B cell (primary cell): ENCODE data around the gene PPWD1. TPM values are rescaled to one million over a fixed set of nuclear protein-coding genes. Genes with fewer than 3 reads are reported as not detected.
"Not testable (repeated sequence)": the region's sequence is repeated elsewhere in the genome, so short reads cannot be mapped to it uniquely, and the experiment has no call there.

Source experiments
- ATAC-seq: fragments of 200-7000 bp; cut with Tn5 transposase; one replicate; pipeline ENCODE4 v1.10.0; 2021; ENCODE audit warnings: low read depth, mild to moderate bottlenecking, moderate number of reproducible peaks, moderate library complexity
- CTCF ChIA-PET: fragments of 350-600 bp; sonication (Branson Sonifier 250); formaldehyde crosslinking; loops from one replicate; lab custom pipeline; 2021; ENCODE audit warnings: antibody characterized with exemption, inconsistent platforms; lab: Charles Lee
- POLR2A ChIA-PET: fragments of 350-600 bp; sonication (Branson Sonifier 250); formaldehyde crosslinking; loops from one replicate; lab custom pipeline; 2021; ENCODE audit warnings: antibody characterized with exemption; lab: Charles Lee
- DNase-seq: peaks from one replicate; pipeline ENCODE4 v3.0.0; 2013
- H2AFZ ChIP-seq: 2 replicates; pipeline ENCODE4 v1.6.1; 2012; ENCODE audit warnings: mild to moderate bottlenecking, low read depth, low read length; ENCODE audit not compliant: insufficient read depth, poor library complexity, severe bottlenecking
- H3K27ac ChIP-seq, 2 donors: 1 replicate in 1 of 2; 2 replicates in 1 of 2; pipeline ENCODE4 v1.5.1; 2012 to 2013; ENCODE audit warnings: low read length in 2 of 2, mild to moderate bottlenecking in 2 of 2, moderate library complexity in 1 of 2
- H3K27me3 ChIP-seq, 4 experiments: fragments of 200-600 bp in 1 of 4; sonication (generic) in 1 of 4; replicated peaks in 1 of 4; 1 replicate in 2 of 4; 2 replicates in 2 of 4; pipeline versions ENCODE4 v1.6.1 to v1.7.0; 2013 to 2016; ENCODE audit warnings: low read length in 3 of 4, mild to moderate bottlenecking in 2 of 4, mixed read lengths in 1 of 4, moderate library complexity in 1 of 4; ENCODE audit not compliant: insufficient read depth in 4 of 4, control insufficient read depth in 3 of 4; ENCODE audit errors: control extremely low read depth in 1 of 4
- H3K36me3 ChIP-seq, 2 experiments: replicated peaks in 1 of 2; 1 replicate in 1 of 2; 2 replicates in 1 of 2; pipeline versions ENCODE4 v1.6.1 to v1.7.1; 2013; ENCODE audit warnings: low read length in 1 of 2; ENCODE audit not compliant: insufficient read depth in 2 of 2, control insufficient read depth in 1 of 2; ENCODE audit errors: control extremely low read depth in 1 of 2, extremely low read depth in 1 of 2
- H3K4me1 ChIP-seq, 2 donors: fragments of 200-600 bp in 1 of 2; sonication (generic) in 1 of 2; 1 replicate in 1 of 2; 2 replicates in 1 of 2; pipeline versions ENCODE4 v1.5.1 to v1.6.1; 2013 to 2017; ENCODE audit warnings: low read length in 2 of 2; ENCODE audit not compliant: control insufficient read depth in 2 of 2, insufficient read depth in 2 of 2
- H3K4me2 ChIP-seq: replicated peaks from 2 replicates; pipeline ENCODE3; 2012; ENCODE audit warnings: mild to moderate bottlenecking, low read depth, low read length; ENCODE audit not compliant: poor library complexity, severe bottlenecking
- H3K4me3 ChIP-seq, 5 experiments: fragments of 200-600 bp in 1 of 5; sonication (generic) in 1 of 5; 1 replicate in 3 of 5; 2 replicates in 2 of 5; pipeline versions ENCODE4 v1.5.1 to v1.7.0; 2011 to 2016; ENCODE audit warnings: low read length in 4 of 5, mild to moderate bottlenecking in 4 of 5, low read depth in 2 of 5, control low read depth in 1 of 5, moderate library complexity in 1 of 5; ENCODE audit not compliant: insufficient read depth in 1 of 5; ENCODE audit errors: control extremely low read depth in 1 of 5, extremely low read depth in 1 of 5
- H3K79me2 ChIP-seq: fragments of 200-600 bp; sonication (generic); one replicate; pipeline ENCODE4 v1.6.0; 2016; ENCODE audit warnings: low read length; ENCODE audit not compliant: control insufficient read depth, insufficient read depth
- H3K9ac ChIP-seq: fragments of 200-600 bp; sonication (generic); 2 replicates; pipeline ENCODE4 v1.6.1; 2017; ENCODE audit warnings: mild to moderate bottlenecking, low read length, moderate library complexity
- H3K9me3 ChIP-seq, 3 donors: one replicate each; pipeline versions ENCODE4 v1.6.1 to v1.7.1; 2013; ENCODE audit warnings: low read length in 2 of 3; ENCODE audit not compliant: control insufficient read depth in 2 of 3, insufficient read depth in 1 of 3; ENCODE audit errors: control extremely low read depth in 1 of 3
- H4K20me1 ChIP-seq: 2 replicates; pipeline ENCODE4 v1.6.0; 2012; ENCODE audit warnings: mild to moderate bottlenecking, low read length; ENCODE audit not compliant: insufficient read depth, control insufficient read depth, poor library complexity, severe bottlenecking
- H3K27ac Mint-ChIP-seq: one replicate; pipeline ENCODE4 v1.8.0; 2021; ENCODE audit warnings: mixed read lengths
- H3K27me3 Mint-ChIP-seq: one replicate; pipeline ENCODE4 v1.8.0; 2021; ENCODE audit warnings: mixed read lengths
- H3K4me1 Mint-ChIP-seq: one replicate; pipeline ENCODE4 v1.8.0; 2021; ENCODE audit warnings: mixed read lengths
- H3K4me3 Mint-ChIP-seq: one replicate; pipeline ENCODE4 v1.8.0; 2021; ENCODE audit warnings: mixed read lengths
- H3K9me3 Mint-ChIP-seq: one replicate; pipeline ENCODE4 v1.8.0; 2022; ENCODE audit warnings: mixed read lengths; ENCODE audit not compliant: insufficient read depth
- CTCF ChIP-seq: fragments of 200-600 bp; IDR thresholded peaks from one replicate; pipeline ENCODE4 v1.8.0; 2022; ENCODE audit warnings: antibody characterized with exemption, mild to moderate bottlenecking
- EZH2 ChIP-seq: IDR thresholded peaks from 2 replicates; pipeline ENCODE4 v1.6.1; 2012; ENCODE audit warnings: borderline replicate concordance, low read depth, mild to moderate bottlenecking, moderate library complexity, low read length; ENCODE audit not compliant: insufficient read depth, poor library complexity, severe bottlenecking
- WGBS: methylation state at CpG from one replicate; pipeline ENCODE4 v1.1.5; 2013; ENCODE audit warnings: missing lambda C conversion rate; ENCODE audit not compliant: insufficient coverage; 5-methylcytosine and 5-hydroxymethylcytosine counted together
- intact Hi-C: fragments of 100-400 bp; cut with micrococcal nuclease; formaldehyde crosslinking; loops from one replicate; pipeline ENCODE4 v1.10.0; 2022
- polyA plus RNA-seq: library from polyadenylated mRNA; depleted of rRNA; stranded (reverse); fragments of >200 nt; gene quantifications from 2 replicates; pipeline ENCODE4 v1.2.3, GENCODE V29; 2012
- total RNA-seq, 2 donors: library from RNA; stranded (reverse); fragments of 120-200 nt in 1 of 2; gene quantifications; 1 replicate in 1 of 2; 2 replicates in 1 of 2; pipeline versions ENCODE4 v1.2.3 to v1.2.4, GENCODE V29; 2013 to 2022

Gene PPWD1
- total and polyA plus RNA-seq, 2 donors (not counting 1 experiment from before 2014, with no cell fraction given) = 17.7 to 91.0 TPM

GRCh38 chr5:65620021-65620420 is 56.9 kb downstream of the PPWD1 start:
- DNase-seq (no peak), ATAC-seq (no peak)
- intact Hi-C loops = loop anchor here (5.0 kb wide), 1 partner anchor 138 kb away; the partner anchor contains the start of gene ADAMTS6
- no peak overlapping the region for H3K9ac ChIP-seq
- peaks cover 6 to 19% of the 10 kb centered on the region in 2 experiments for H3K36me3 ChIP-seq
- H3K27ac ChIP-seq = no peak overlapping the region
- WGBS = 90% methylated on average over 2 of the region's 4 CpGs
- H3K79me2 ChIP-seq = peaks cover 82% of the 10 kb centered on the region
- H3K4me3 ChIP-seq = no peak overlapping the region
- no peak overlapping the region for H2AFZ ChIP-seq
- POLR2A ChIA-PET = no interaction called here
- H3K9me3 Mint-ChIP-seq = no peaks in the 10 kb centered on the region
- no peak overlapping the region for H3K4me2 ChIP-seq
- peaks cover 28% of the 10 kb centered on the region for H3K4me1 Mint-ChIP-seq
- TF ChIP-seq CTCF (no peak), EZH2 (no peak)
- H3K27me3 Mint-ChIP-seq = no peaks in the 10 kb centered on the region
- H4K20me1 ChIP-seq = peaks cover 6% of the 10 kb centered on the region
- H3K4me3 Mint-ChIP-seq = no peak overlapping the region
- H3K4me1 ChIP-seq = peaks cover 7 to 14% of the 10 kb centered on the region in 2 donors
- no peaks in the 10 kb centered on the region for H3K9me3 ChIP-seq
- H3K27me3 ChIP-seq = no peaks in the 10 kb centered on the region
- no peak overlapping the region for H3K27ac Mint-ChIP-seq
- CTCF ChIA-PET = no interaction called here

GRCh38 chr5:65621961-65622360 is 58.9 kb downstream of the PPWD1 start:
- H2AFZ ChIP-seq = not testable (repeated sequence)
- H3K4me3 Mint-ChIP-seq = peak overlapping the region; percentile 99

More at GRCh38 chr5:65621961-65622360, 58.9 kb downstream of the PPWD1 start:
- H3K27me3 Mint-ChIP-seq, H4K20me1 ChIP-seq, DNase-seq, H3K27ac Mint-ChIP-seq, POLR2A ChIA-PET, CTCF ChIA-PET, H3K36me3 ChIP-seq, H3K9me3 Mint-ChIP-seq, ATAC-seq, H3K4me2 ChIP-seq, H3K27ac ChIP-seq, H3K9me3 ChIP-seq, H3K4me3 ChIP-seq, H3K27me3 ChIP-seq, H3K9ac ChIP-seq: not testable (repeated sequence)
- peaks cover 16 to 21% of the 10 kb centered on the region in 2 donors for H3K4me1 ChIP-seq
- 100% methylated on average over 3 of the region's 4 CpGs for WGBS
- H3K79me2 ChIP-seq = peaks cover 81% of the 10 kb centered on the region
- H3K4me1 Mint-ChIP-seq = peaks cover 37% of the 10 kb centered on the region
- intact Hi-C loops = loop anchor here (5.0 kb wide), 1 partner anchor 140 kb away; the partner anchor contains the start of gene ADAMTS6
